22Rv1 (cell line): ENCODE results near the gene PSMA6.

Source experiments
- ZFX ChIP-seq: fragments of 450-650 bp; IDR thresholded peaks from 2 replicates; pipeline ENCODE4 v1.6.1; 2017; ENCODE audit warnings: antibody characterized with exemption, borderline replicate concordance
- TF ChIP-seq, protein P1 (sequence below): fragments of 450-650 bp; IDR thresholded peaks from 2 replicates; pipeline ENCODE4 v1.5.1; 2017; ENCODE audit warnings: mild to moderate bottlenecking

DNA sequence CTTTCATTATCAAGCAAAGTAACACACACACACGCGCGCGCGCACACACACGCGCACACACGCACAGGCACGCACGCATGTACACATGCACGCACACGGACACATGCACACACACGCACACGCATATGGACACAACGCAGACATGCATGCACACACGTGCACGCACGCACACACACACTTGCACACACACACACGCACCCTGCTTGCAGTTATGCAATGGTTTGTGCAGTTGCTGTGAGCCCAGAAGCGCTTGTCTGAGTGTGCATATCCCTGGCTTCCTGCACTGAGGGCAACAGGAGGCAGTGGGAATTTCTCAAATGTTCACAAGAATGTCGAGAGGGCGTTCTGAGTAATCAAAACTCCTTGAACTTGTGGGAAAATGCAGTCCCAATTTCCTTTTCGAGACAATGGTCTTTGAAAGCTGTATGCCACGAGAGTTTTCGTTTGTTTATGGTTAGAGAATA lies 70.8 kb downstream of the PSMA6 start:
- TF ChIP-seq, protein P1, sequence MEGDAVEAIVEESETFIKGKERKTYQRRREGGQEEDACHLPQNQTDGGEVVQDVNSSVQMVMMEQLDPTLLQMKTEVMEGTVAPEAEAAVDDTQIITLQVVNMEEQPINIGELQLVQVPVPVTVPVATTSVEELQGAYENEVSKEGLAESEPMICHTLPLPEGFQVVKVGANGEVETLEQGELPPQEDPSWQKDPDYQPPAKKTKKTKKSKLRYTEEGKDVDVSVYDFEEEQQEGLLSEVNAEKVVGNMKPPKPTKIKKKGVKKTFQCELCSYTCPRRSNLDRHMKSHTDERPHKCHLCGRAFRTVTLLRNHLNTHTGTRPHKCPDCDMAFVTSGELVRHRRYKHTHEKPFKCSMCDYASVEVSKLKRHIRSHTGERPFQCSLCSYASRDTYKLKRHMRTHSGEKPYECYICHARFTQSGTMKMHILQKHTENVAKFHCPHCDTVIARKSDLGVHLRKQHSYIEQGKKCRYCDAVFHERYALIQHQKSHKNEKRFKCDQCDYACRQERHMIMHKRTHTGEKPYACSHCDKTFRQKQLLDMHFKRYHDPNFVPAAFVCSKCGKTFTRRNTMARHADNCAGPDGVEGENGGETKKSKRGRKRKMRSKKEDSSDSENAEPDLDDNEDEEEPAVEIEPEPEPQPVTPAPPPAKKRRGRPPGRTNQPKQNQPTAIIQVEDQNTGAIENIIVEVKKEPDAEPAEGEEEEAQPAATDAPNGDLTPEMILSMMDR: no peak
- TF ChIP-seq ZFX: no peak
